C4-2B (cell line): ENCODE measurements around the gene TSEN2.

Experiments used
- ZFX ChIP-seq: fragments of 450-650 bp; IDR thresholded peaks from 2 replicates; pipeline ENCODE4 v1.6.1; 2017
- TF ChIP-seq, protein P1 (sequence below): fragments of 450-650 bp; conservative IDR thresholded peaks from 2 replicates; pipeline ENCODE4 v1.5.1; 2017; ENCODE audit warnings: mild to moderate bottlenecking

DNA sequence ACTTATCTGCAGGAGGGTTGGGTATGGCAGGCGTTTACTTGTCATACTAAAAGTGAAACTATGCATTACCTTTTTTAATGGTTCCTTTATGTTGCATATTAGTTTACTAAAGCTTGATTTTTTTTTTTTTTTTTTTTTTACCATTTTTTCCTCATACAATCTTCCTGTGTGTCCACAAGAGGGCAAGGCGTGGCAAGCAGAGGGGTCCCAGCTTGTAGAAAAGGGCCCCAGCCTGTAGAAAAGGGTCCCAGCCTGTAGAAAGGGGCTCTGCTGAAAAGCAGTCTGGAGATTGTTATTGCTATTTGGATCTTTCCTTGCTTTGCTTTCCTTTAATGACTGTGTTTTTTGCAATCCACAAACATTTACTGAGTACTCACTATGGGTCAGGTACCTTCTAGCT, 94.5 kb downstream of the TSEN2 start:
- TF ChIP-seq, protein P1, sequence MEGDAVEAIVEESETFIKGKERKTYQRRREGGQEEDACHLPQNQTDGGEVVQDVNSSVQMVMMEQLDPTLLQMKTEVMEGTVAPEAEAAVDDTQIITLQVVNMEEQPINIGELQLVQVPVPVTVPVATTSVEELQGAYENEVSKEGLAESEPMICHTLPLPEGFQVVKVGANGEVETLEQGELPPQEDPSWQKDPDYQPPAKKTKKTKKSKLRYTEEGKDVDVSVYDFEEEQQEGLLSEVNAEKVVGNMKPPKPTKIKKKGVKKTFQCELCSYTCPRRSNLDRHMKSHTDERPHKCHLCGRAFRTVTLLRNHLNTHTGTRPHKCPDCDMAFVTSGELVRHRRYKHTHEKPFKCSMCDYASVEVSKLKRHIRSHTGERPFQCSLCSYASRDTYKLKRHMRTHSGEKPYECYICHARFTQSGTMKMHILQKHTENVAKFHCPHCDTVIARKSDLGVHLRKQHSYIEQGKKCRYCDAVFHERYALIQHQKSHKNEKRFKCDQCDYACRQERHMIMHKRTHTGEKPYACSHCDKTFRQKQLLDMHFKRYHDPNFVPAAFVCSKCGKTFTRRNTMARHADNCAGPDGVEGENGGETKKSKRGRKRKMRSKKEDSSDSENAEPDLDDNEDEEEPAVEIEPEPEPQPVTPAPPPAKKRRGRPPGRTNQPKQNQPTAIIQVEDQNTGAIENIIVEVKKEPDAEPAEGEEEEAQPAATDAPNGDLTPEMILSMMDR = no peak
- TF ChIP-seq ZFX = no peak
